ENCODE results near the gene ZNF563. TPM values are rescaled to one million over a fixed set of nuclear protein-coding genes. Genes with fewer than 3 reads are reported as not detected.
"Not testable (repeated sequence)": the region's sequence is repeated elsewhere in the genome, so short reads cannot be mapped to it uniquely, and the experiment has no call there.

Gene ZNF563
- total RNA-seq, 4 donors from 2014 or later, result 0.84 to 8.2 (median 2.5) TPM

- TF ChIP-seq, protein P1, sequence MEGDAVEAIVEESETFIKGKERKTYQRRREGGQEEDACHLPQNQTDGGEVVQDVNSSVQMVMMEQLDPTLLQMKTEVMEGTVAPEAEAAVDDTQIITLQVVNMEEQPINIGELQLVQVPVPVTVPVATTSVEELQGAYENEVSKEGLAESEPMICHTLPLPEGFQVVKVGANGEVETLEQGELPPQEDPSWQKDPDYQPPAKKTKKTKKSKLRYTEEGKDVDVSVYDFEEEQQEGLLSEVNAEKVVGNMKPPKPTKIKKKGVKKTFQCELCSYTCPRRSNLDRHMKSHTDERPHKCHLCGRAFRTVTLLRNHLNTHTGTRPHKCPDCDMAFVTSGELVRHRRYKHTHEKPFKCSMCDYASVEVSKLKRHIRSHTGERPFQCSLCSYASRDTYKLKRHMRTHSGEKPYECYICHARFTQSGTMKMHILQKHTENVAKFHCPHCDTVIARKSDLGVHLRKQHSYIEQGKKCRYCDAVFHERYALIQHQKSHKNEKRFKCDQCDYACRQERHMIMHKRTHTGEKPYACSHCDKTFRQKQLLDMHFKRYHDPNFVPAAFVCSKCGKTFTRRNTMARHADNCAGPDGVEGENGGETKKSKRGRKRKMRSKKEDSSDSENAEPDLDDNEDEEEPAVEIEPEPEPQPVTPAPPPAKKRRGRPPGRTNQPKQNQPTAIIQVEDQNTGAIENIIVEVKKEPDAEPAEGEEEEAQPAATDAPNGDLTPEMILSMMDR (IDR thresholded peaks at IDR 0.05), result no peak
- ATAC-seq (ENCODE audit: low FRiP score) (peak; percentile 6), DNase-seq (ENCODE audit: low spot score) (peak; percentile 23)
Observed at GRCh38 chr19:12364391-12365235, 31.2 kb upstream of the ZNF563 start.

- DNase-seq (ENCODE audit: low spot score); ATAC-seq (ENCODE audit: low FRiP score): not testable (repeated sequence)
Observed at GRCh38 chr19:12362236-12362635, 28.8 kb upstream of the ZNF563 start.

DNA sequence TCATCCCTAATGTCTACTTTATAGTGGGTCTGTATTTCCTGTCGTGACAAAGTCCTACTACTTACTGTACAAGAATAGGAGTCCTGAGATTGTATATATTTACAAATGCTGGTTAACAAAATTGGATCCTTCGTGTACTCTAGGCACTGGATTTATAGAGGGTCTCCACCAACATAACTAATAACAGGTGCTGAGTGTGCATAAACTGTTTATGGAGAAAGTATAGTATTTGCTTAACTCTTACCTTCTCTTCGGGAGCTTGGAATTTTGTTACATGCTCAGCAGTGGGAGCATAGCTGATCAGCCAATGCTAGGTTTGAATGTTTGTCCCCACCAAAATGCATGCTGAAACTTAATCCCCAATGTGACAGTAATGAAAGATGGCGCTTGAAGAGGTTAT lies 19.9 kb upstream of the ZNF563 start:
- TF ChIP-seq, protein P1 (IDR thresholded peaks at IDR 0.05), result no peak
- ATAC-seq (ENCODE audit: low FRiP score) (no peak), DNase-seq (ENCODE audit: low spot score) (no peak)

- TF ChIP-seq, protein P1 (IDR thresholded peaks at IDR 0.05), result no peak
- DNase-seq (ENCODE audit: low spot score), result no peak
- no peak for ATAC-seq (ENCODE audit: low FRiP score)
Observed at GRCh38 chr19:12350890-12351197, 17.4 kb upstream of the ZNF563 start.

- ATAC-seq (ENCODE audit: low FRiP score), result no peak
- TF ChIP-seq, protein P1 (IDR thresholded peaks at IDR 0.05), result no peak
- no peak for DNase-seq (ENCODE audit: low spot score)
Observed at GRCh38 chr19:12350185-12350889, 16.9 kb upstream of the ZNF563 start.

- no peak for ATAC-seq (ENCODE audit: low FRiP score)
Observed at GRCh38 chr19:12346896-12347295, 13.5 kb upstream of the ZNF563 start.

DNA sequence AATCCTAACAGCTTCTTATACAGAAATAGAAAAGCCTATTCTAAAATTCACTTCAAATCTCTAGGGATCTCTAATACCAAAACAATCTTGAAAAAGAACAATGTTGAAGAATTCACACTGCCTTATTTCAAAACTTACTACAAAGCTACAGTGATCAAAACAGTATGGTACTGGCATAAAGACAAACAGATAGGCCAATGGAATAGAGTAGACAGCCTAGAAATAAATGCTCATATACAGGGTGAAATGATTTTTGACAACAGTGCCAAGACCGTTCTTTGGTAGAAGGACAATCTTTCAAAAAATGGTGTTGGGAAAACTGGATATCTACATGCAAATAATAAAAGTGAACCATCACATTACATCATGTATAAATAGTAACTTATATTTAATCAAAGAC lies 11.8 kb upstream of the ZNF563 start:
- TF ChIP-seq, protein P1 (IDR thresholded peaks at IDR 0.05), result no peak
- ATAC-seq (ENCODE audit: low FRiP score) (no peak), DNase-seq (ENCODE audit: low spot score) (no peak)

More at GRCh38 chr19:12346896-12347295, 13.5 kb upstream of the ZNF563 start:
- TF ChIP-seq, protein P1 (IDR thresholded peaks at IDR 0.05), result no peak
- DNase-seq (ENCODE audit: low spot score), result no peak

Data from omental fat pad (tissue), 4 donors.